HUDEP-2 (cell line): ENCODE data around the gene ZNF488.

Experiments
- DNase-seq, 76 experiments: peaks; one replicate each; lab custom pipeline; 2025; ENCODE audit not compliant: unreplicated experiment in 76 of 76; lab: John Stamatoyannopoulos, UW

The ZNF488 gene

GRCh38 chr10:47317251-47317650 is 66.8 kb downstream of the ZNF488 start:
- no peak for DNase-seq

GRCh38 chr10:47316131-47316530 is 68.0 kb downstream of the ZNF488 start:
- no peak for DNase-seq
